GM11168 (cell line): Measurements from ENCODE around the gene OAF.
"Not testable (repeated sequence)": the region's sequence is repeated elsewhere in the genome, so short reads cannot be mapped to it uniquely, and the experiment has no call there.

Source experiments
- in situ Hi-C: fragments of 300-500 bp; cut with MboI; formaldehyde crosslinking; loops from one replicate; pipeline ENCODE4 v1.12.0; 2022; ENCODE audit warnings: low sequenced_read_pairs; ENCODE audit not compliant: unreplicated experiment

Gene OAF

GRCh38 chr11:120210626-120211521, at the start of gene OAF:
Gene OAF (plus strand): TSS chr11:120211032. CDS start chr11:120211280, 248 bp downstream.
- in situ Hi-C loops: no loop called here

GRCh38 chr11:120167659-120168058, 43.2 kb upstream of the OAF start:
- in situ Hi-C loops: no loop called here

- in situ Hi-C loops: no loop called here
Measured at GRCh38 chr11:120168108-120168959, 42.5 kb upstream of the OAF start.

- in situ Hi-C loops: no loop called here
Measured at GRCh38 chr11:120168960-120169681, 41.7 kb upstream of the OAF start.

- in situ Hi-C loops: loop anchor here (5.0 to 10.0 kb wide), 2 partner anchors 55 to 127 kb away; no protein-coding TSS in a partner anchor
Measured at GRCh38 chr11:120169981-120170698, 40.7 kb upstream of the OAF start.

- in situ Hi-C loops: loop anchor here (5.0 to 10.0 kb wide), 2 partner anchors 54 to 126 kb away; no protein-coding TSS in a partner anchor
Measured at GRCh38 chr11:120170741-120171261, 40.0 kb upstream of the OAF start.

- in situ Hi-C loops: loop anchor here (5.0 to 10.0 kb wide), 2 partner anchors 53 to 125 kb away; no protein-coding TSS in a partner anchor
Measured at GRCh38 chr11:120172054-120172911, 38.5 kb upstream of the OAF start.

GRCh38 chr11:120173019-120173705, 37.7 kb upstream of the OAF start:
- in situ Hi-C loops: loop anchor here (5.0 to 10.0 kb wide), 2 partner anchors 52 to 124 kb away; no protein-coding TSS in a partner anchor

GRCh38 chr11:120173807-120174206, 37.0 kb upstream of the OAF start:
- in situ Hi-C loops: loop anchor here (5.0 to 10.0 kb wide), 2 partner anchors 51 to 123 kb away; no protein-coding TSS in a partner anchor

- in situ Hi-C loops: loop anchor here (5.0 to 10.0 kb wide), 2 partner anchors 50 to 122 kb away; no protein-coding TSS in a partner anchor
Measured at GRCh38 chr11:120174866-120175265, 36.0 kb upstream of the OAF start.

GRCh38 chr11:120178561-120179056, 32.2 kb upstream of the OAF start:
- in situ Hi-C loops: loop anchor here (10.0 kb wide), 1 partner anchor 46 kb away; no protein-coding TSS in a partner anchor

- in situ Hi-C loops: loop anchor here (10.0 kb wide), 1 partner anchor 46 kb away; no protein-coding TSS in a partner anchor
Measured at GRCh38 chr11:120179057-120179672, 31.7 kb upstream of the OAF start.

- in situ Hi-C loops: not testable (repeated sequence)
Measured at GRCh38 chr11:120180063-120180462, 30.8 kb upstream of the OAF start.

- in situ Hi-C loops: no loop called here
Measured at GRCh38 chr11:120180551-120181232, 30.1 kb upstream of the OAF start.

GRCh38 chr11:120181376-120181975, 29.4 kb upstream of the OAF start:
- in situ Hi-C loops: no loop called here

GRCh38 chr11:120182372-120182771, 28.5 kb upstream of the OAF start:
- in situ Hi-C loops: no loop called here
